Activated T-cell treated with anti-CD3 and anti-CD28 coated beads for 4 hours (primary cell): Measurements from ENCODE around the gene UNC93B1.
"Not testable (repeated sequence)": the region's sequence is repeated elsewhere in the genome, so short reads cannot be mapped to it uniquely, and the experiment has no call there.

Experiments
- DNase-seq: peaks from one replicate; pipeline ENCODE4 v3.0.0-alpha.2; 2020

Gene UNC93B1

DNA sequence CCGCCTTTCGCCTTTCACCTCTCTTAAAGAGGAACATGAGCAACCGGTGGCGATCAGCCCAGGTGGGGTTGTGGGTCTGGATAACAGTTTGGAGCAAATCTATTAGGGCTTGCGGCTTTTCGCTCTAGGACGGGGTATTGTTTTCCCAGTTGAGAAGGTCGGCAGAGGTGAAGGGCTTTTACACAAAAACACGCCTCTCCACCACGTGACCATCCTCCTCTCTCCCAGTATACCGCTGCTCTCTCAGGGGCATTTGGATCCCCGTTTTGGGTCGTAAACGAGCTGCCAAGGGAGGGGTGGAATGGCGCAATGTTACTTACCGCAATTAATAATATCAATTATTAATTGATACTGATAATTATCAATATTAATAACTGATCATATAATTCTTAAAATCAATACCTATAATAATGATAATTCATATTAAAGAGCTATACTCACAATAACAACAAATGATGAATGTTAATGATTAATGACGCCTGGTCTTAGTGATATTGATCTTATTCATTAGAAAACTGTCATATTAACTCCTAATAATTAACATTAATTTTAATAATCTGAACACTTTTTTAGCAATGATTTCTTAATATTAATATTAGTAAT, 21.5 kb downstream of the UNC93B1 start:
- DNase-seq = not testable (repeated sequence)

DNA sequence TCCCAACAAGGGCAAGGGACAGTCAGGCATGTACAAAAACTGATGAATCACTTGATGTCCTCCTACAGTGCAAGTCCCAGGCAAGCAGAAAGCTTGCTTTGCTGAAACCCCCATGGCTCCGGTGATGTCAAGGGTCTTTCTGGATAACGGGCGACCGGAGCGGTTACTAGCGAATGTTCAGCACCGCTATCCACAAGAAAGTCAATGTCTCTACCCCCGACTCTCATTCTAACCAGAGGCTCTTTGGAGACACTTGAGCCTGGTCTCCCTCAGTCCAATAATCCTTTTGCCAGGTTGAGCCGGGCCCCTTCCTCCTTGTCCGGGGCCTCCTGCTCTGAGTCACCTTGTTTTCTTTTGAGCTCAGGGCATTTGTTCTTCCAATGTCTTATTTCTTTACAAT, 22.7 kb downstream of the UNC93B1 start:
- not testable (repeated sequence) for DNase-seq

DNA sequence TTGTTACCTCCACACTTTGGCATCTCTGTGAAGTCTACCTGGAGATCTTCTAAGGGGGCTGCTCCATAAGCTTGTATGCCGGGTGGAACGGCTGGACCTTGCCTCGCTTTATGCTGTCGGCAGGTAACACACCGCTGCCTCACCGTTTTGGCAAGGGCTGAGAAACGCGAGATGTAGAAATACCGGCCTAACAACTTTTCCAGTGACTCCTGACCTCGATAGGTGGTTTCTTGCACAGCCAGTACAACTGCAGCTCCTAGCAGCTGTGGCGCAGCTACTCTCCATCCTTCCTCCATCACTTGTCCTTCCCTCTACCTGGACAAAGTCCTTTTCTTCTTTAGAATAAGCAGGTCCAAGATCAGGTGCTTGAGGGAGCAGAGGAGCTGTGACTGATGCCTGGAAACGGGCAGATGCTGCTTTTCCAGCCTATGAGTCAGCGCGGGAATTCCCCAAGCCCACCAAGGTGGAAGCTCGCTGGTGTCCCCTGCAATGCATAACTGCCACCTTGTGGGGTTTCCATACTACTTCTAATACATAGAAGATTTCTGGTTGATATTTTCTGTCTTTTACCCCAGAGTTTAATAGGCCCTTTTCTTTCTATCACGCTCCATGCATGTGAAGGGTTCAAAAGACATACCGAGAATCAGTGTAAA, 25.0 kb downstream of the UNC93B1 start:
- not testable (repeated sequence) for DNase-seq

DNA sequence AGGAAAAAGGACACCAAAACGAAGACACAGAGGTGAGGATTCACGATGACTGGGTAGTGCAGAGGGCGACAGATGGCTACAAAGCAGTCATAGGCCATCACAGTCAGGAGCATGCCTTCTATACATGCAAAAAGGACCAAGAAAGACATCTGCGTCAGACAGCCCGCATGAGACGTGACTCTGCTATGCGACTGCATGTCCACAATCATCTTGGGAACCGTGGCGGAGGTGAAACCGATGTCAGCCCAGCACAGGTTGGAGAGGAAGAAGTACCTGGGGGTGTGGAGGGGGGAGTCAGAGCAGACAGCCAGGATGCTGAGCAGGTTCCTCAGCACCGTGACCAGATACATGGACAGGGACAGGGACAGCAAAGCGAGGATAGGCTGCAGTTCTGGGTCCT, 29.2 kb downstream of the UNC93B1 start:
- DNase-seq = not testable (repeated sequence)

DNA sequence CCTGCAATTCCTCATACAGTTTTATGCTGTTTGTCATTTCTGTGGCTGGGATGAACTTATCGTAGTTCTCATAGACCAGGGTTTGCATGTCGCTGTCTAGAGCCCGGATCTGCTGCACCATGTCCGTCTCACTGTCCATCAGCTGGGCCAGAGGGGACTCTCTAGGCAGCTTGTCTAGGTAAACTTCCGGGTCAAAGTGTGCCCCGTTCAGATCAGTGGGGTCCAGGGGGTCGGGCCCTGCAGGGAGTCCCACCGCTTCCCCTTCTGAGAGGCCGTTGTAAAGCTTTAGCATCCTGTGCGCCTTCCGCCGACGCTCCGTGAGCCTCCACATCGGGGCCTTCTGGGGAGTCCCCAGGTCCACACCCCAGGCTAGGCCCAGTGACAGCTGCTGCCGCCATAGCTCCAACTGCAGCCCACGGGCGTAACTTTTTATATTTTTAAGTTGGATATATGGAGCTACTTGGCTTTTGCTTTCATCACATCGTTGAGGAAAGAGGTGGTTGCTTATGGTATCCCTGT, 38.0 kb downstream of the UNC93B1 start:
- DNase-seq = not testable (repeated sequence)

DNA sequence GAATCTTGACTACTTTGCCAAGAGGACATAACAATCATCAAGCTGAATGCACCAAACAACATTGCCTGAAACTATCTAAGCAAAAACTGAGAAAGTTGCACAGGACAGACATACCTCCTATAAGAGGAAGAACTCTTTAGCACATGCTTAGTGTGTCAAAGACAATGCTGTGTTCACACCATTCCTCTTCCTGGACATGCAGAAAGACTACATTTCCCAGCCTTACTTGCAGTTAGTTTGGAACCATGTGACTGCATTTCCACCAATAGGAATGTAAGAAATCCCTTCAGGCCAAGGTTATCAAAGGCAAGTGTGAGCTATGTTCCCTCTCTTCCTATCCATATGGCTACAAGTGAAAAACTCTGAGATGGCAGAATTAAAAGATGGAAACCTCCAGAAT, 39.2 kb downstream of the UNC93B1 start:
- DNase-seq = not testable (repeated sequence)

DNA sequence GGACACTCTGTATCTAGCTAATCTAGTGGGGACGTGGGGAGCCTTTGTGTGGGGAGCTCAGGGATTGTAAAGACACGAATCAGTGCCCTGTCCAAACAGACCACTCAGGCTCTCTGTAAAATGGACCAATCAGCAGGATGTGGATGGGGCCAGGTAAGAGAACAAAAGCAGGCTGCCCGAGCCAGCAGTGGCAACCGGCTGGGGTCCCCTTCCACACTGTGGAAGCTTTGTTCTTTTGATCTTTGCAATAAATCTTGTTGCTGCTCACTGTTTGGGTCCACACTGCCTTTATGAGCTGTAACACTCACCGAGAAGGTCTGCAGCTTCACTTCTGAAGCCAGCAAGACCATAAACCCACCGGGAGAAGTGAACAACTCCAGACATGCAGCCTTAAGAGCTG, 40.0 kb downstream of the UNC93B1 start:
- DNase-seq = not testable (repeated sequence)

DNA sequence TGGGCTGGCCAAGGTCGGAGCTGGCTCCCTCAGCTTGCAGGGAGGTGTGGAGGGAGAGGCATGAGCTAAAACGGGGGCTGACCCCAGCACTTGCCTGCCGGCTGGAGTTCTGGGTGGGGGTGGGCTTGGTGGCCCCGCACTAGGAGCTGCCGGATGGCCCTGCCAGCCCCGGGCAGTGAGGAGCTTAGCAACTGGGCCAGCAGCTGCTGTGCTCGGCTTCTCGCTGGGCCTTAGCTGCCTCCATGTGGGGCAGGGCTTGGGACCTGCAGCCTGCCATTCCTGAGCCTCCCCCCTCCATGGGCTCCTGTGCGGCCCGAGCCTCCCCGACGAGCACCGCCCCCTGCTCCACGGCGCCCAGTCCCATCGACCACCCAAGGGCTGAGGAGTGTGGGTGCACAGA, 40.7 kb downstream of the UNC93B1 start:
- not testable (repeated sequence) for DNase-seq

DNA sequence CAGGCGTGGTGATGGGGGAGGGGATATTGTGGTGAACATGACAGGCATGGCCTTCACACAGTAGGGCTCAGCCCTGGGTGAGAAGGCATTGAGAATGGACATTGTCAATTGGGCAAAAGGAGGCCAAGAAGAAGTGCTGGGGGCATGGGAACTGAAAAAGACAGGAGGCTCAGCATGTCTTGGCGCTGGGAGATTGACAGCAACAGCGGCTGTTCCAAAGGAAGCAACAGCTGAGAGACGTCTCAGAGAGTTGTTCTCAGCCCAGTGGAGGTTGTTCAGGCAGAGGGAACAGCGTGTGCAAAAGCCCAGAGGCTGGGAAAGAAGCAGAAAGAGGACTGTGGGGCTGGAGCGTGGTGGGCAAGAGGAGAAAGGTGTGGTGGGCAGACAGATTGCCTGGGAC, 47.7 kb downstream of the UNC93B1 start:
- DNase-seq = not testable (repeated sequence)

DNA sequence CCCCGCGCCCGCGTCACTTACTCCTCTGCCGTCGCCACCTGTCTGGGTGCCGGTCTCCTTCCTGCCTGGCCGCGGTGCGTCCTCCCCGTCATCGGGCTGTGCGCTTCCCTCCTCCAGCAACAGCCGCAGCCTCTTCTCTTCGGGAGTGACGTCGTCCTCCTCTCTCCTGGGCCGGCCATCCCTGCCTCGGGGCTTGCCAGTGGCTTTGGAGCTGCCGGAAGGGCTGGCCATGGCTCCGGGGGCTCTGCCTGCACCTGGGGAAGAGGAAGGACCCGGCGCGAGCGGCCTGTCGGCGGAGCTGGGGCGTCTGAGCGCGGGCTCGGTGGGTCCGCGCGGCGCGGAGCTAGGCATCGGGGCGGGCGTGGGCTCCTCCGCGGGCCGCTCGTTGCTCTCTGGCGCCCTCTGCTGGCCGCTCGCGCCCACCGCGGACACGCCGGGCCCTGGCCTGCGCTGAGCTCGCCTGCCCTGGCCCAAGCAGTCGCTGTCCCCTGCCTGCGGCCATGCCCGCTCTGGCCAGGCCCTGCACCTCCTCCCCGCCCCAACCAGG, 48.4 kb downstream of the UNC93B1 start:
- peak; percentile 68 for DNase-seq

DNA sequence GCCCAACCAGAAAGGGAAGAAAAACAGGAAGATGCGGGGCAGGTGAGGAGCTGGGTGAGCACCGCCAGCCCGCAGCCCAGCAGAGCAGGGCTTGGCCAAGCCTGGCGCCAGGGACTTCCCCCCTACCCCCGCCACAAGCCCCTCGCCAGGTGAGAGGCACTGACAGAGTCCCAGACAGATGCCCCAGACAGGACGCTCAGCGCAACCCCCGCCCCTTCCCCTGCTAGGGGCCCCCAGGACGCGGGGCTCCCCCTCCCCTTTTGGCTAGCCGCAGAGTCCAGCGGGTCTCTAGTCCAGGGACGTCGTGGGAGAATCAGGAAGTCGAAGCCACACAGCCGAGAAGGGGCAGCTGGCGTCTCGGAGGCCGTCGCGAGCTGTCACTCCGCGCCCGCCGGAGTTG, 48.9 kb downstream of the UNC93B1 start:
- not testable (repeated sequence) for DNase-seq

DNA sequence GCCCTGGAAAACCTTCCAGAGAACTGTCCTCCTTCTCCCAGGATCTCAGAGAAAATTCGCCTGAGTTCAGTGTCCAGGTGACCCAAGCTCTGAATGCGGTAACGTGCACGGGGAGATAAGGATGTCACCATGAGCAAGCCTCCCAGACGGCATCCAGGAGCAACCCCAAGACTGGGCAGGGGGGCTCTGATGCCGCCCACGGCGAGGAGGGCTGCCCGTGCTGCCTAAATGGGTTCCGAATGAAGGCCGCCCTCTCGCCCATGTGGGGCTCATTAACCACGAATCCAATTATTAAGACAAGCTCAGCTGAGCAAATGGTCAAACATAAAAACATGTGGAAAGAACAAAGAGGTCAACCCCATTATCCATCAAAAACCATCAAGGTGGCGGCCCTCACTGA, 49.6 kb downstream of the UNC93B1 start:
- DNase-seq = not testable (repeated sequence)

DNA sequence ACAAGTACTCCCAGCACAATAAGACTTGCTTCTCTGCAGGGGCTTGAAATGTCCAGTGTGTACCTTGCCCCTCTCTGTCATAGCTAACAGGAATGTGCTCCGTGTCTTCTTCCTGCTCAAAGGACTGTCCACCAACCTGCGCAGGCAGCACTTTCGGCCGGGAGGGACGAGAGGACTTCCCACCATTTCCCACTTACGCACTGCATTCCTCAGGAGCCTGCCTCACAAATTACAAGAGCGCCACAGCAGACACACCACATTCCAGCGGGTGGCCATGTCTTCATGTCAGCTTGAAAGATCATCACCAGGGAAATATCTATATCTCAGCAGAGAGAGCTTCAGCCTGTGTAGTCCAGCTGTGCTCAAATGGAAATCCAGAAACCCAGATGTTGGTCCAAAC, 53.2 kb downstream of the UNC93B1 start:
- not testable (repeated sequence) for DNase-seq

DNA sequence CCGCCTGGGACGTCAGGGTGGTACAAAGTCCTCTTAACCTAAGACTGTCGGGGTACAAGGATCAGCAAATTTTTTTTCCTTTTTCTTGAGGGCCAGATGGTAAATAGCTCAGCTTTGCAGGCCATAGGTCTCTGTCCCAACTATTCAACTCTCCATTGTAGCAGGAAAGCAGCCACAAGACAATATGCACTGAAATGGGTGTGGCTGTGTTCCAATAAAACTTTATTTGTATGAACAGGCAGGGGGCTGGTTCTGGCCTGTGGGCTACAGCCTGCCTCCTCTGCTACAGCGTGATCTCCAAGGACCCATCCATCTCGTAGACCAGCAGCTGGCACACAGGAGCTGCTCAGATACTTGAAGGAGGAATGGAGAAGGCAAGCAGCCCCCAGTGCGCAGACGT, 56.1 kb downstream of the UNC93B1 start:
- not testable (repeated sequence) for DNase-seq

DNA sequence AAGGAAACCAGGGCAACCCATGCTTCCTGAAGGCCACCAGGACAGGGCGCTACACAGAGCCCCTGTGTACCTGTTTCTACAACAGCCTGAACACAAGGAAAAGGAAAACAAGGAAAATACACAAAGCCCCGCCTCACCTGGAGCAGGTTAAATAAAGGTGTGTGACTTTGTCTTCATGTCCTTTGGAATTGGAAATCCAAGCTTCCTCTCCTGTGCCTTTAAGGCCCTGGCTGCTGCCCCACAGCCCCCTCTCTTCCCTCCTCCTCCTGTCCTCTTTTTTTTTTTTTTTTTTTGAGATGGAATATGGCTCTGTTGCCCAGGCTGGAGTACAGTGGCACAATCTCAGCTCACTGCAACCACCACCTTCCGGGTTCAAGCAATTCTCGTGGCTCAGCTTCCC, 57.5 kb downstream of the UNC93B1 start:
- DNase-seq = not testable (repeated sequence)

DNA sequence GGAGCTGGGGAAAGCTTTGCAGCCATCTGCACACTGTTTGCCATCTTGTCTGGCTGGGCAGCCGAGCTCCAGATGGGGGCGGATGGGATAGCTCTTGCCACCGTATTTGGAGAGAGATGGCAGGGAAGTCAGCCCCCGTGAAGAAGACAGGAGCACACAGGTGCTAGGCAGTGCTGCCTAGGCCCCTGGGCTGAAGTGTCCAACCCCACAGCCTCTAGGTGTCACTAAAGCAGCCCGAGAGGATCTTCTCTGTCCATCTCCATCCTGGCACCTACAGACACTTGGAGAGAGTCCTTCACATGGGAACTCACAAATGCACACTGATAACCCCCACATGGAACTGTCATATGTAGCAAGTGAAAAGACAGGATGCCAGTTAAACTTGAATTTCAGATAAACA, 60.5 kb downstream of the UNC93B1 start:
- DNase-seq = not testable (repeated sequence)
